GM18526 (cell line): ENCODE data around the gene PSRC1.

Experiments used
- POLR2A ChIP-seq: IDR thresholded peaks from 3 replicates; pipeline ENCODE4 v1.6.1; 2011; ENCODE audit not compliant: insufficient read length; ENCODE audit errors: extremely low read depth

Gene PSRC1

GRCh38 chr1:109300650-109301151 is 17.8 kb upstream of the PSRC1 start:
- TF ChIP-seq POLR2A = no peak

DNA sequence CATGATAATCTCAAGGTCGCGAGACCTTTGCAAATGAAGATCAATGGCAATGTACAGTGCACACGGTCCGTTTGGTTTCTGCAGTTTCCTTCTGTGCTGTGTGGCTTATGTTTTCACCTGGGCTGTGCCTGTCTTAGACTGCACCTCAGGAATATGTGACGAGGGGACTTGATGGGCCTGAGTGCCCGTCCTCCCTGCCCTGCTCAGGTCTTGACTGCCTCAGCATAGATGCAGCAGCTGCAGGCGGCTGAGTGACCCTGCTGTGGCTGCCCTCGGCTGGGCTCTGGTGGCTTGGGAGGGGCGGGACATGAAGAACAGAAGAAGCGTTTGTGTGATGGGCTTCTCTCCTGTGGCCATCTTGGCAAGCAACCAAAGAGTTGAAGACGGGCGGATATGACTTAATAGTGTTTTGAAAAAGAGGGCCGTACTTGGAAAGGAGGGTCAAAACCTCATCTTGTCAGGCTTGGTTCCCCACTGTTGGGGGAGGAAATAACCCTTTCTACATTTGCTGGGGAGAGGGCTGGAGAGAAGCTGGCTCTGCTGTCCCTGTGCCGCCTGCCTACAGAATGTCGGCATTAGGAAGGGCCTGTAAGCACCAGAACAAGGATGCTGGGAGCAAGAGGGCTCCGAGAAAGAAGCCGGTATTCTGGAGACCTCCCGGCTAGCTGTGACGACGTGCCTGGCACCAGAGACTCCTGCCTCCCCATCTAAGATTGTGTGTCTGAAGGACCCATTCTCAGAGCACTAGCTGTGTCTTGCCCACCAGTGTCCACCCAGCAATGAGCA is 16.8 kb upstream of the PSRC1 start:
- TF ChIP-seq POLR2A = no peak

GRCh38 chr1:109298666-109299557 is 16.0 kb upstream of the PSRC1 start:
- no peak for TF ChIP-seq POLR2A

- TF ChIP-seq POLR2A = no peak
Measured at GRCh38 chr1:109296782-109297181, 13.8 kb upstream of the PSRC1 start.

DNA sequence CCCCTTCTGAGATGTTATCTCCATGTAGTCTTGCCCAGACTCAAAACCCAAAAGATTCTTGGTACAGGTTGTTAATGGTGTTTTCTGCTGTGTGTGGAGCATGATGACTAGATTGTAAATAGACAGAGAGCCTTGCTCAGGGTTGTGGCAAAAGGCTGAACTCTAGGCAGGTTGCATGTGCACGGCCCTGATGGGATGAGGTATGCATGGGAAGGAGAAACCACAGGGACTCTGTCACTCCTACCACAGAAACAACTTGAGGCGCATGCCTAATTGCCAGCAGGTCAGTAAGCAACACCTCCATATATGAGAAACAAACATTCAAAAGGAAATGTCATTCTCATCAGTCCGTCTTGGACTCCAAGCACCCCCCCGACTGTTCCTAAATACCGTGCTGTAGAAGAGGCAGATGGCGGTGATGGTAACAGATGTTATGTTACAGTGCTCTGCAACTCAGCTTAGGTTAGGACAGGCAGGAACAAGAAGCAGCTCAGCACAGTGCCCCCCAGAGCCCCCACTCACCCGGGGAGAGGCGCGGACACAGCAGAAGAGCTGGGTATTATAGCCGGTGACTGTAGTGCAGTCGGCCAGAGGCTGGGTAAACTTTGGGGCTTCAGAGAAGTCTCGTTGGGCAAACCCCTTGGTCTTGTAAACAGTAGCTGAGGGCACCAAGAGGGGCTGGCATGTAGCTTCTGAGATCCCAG is 12.9 kb upstream of the PSRC1 start:
- no peak for TF ChIP-seq POLR2A

DNA sequence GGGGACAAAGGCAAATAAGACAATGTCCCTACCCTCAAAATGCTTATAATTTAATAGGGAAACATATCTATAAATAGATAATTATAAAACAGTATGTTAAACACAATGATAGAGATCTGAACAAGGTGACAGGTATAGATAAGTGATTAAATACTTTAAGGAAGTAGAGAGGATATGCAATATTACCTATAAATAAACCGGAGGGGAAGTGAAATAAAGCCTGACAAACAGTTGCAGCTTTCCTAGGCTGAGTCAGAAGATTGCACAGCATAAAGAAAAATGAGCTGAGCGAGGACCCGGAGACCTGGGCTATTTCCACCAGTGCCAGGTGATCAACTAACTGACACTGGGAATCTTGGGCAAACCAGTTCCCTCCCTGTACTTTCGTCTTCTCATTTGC is 11.5 kb upstream of the PSRC1 start:
- TF ChIP-seq POLR2A = no peak

DNA sequence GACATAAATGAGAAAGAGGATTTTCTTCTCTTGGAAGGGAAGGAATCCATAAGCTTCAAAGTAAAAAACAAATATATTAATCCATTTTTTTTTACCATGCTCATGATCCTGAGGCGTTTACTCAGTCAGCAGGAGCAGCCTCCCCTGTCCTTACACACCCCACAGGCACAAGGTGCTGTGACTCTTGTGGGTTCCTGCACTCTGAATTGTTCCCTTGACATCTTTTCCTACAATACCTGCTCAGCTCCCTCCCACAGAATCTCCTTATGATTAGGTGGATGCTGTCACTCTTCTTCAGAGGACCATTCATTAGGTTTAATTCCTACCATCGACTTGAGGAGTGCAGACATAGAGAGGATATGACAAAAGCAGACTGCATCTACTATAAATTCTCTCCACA is 10.1 kb upstream of the PSRC1 start:
- TF ChIP-seq POLR2A = no peak

DNA sequence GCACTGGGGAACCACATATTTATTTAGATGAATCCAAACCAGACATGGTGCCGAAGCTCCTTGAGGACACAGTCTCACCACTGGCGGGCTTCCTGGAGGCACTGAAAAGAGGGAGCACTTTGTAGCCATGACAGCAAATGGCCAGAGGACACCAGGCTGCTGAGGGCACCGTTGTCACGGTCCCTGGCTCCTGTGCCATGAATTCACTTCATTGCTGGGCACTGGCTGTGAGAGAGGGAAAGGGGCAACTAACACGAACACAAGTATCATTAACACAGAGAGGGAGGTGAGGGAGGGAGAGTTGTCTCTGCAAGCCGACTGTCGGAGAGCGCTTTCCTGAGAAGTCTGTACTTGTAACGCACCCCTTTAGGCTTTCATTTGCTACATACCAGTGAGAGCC is 9.4 kb upstream of the PSRC1 start:
- no peak for TF ChIP-seq POLR2A

- no peak for TF ChIP-seq POLR2A
Measured at GRCh38 chr1:109290998-109291397, 8.1 kb upstream of the PSRC1 start.

DNA sequence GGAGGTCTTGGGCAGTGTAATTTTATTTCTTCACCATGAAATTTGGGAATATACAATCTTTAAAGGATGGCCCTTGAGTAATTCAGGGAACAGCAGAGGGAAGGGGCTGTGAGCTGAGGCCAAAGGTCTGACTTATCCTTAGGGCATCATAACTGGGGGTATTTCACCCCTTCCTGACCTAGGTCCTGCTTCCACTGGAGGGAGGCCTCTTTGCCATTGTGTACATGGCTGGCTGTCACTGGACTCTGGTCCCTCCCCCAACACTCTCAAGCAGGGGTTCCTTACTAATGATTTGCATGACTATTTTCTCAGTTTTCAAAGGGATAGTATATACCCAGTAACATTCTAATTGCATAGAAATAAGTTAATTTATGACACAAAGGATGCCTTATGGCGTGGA is 7.2 kb upstream of the PSRC1 start:
- TF ChIP-seq POLR2A = no peak

DNA sequence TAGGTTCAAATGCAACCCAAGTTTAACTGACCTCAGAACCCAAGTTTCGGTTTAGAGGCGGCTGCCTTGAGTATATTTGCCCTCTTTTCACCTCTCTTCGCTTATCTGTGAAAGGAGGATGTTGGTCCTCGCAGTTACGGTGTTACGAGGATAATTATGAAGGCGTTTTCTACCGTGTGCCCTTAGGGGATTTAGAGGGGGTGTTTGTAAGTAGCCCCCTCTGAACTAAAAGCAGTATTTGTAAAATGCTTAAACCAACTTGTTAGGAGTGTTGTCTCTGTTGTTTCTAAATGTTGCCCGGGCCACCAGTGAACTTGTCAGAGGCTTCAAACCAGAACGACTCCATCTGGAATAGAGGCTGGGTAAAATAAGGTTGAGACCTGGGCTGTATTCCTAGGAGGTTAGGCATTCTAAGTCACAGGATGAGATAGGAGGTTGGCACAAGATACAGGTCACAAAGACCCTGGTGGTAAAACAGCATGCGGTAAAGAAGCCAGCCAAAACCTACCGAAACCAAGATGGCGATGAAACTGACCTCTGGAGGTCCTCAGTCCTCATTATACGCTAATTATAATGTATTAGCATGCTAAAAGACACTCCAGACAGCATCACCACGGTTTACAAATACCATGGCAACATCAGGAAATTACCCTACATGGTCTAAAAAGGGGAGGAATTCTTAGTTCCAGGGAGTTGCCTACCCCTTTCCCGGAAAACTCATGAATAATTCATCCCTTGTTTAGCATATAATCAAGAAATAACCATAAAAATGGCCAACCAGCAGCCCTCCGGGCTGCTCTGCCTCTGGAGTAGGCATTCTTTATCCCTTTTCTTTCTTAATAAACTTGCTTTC is 1.0 kb upstream of the PSRC1 start:
- TF ChIP-seq POLR2A = no peak

DNA sequence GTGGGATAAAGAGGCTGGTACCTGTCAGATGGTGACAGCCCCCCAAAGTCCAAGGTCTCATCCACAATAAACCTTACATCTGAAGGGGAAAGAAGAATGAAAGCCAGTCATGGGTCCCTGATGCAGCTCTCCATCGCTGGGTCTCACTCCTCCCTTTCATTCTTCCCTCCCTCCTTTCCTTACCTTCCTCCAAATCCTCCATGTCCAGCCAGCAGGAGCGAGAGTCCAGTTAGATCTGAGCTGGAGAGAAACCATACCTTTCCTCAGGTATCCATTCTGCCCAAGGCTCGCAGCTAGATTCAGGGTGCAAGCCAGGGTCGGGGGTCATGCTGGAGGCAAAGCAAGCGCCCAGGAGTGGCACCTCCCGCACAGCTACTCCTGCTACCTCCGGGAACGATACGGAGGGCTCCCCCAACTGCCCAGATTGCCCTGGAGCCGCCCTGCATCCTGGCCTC is 421 bp downstream of the PSRC1 start:
- no peak for TF ChIP-seq POLR2A

DNA sequence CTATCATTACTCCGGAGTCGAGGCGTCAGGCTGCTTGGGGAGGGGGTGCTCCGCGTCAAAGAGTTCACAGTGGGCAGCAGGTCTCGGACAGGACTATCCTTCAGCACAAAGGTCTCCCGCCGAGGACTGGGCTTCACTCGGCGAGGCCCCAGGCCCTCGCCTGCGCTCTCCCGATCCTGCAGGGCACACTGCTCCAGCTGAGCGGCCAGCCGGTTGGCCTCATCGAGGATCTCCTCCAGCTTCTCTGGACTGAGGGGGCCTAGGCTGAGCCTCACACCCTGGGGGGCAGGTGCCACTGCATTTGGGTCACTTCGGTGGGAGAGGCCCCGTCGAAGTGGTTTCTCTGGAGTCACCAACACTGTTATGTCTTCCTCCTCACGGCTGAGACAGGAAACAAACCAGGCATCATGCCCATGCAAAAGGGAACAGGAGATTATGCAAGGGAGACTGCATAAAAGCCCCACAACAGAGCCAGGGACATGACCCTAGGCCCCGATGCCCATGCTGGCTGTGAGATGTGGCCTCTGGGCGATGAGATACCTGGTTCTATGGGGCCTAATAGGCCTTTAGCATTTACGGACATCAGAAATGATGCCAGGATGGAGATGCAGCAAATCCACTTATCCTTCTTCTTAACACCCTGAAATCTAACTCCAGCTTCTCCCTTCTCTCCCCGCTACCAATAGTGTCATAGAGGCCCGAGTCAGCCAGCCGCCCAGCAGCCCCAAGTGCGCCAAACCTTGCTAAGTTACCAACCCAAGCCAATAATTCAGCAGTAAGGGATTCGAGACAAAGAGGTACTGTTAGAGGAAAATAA is 1.1 kb downstream of the PSRC1 start:
- TF ChIP-seq POLR2A = no peak

DNA sequence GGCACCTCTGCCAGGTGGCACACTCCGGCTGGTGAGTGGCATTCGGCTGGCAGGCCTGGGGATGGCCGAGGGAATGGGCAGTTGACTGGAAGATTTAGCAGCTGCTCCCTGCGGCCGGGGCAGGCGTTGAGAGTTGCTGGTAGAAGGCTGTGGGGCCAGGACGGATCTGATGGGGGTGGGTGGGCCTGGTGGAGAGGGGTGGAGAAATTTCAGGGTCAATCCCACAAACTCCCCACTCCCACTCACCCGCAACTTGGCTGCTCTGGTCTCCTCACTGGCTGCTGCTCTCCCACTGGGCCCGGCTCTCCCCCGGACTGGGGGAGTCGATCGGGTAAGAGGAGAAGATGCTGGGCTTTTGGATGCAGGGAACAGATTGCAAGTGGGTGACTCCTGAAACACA is 2.1 kb downstream of the PSRC1 start:
- no peak for TF ChIP-seq POLR2A

GRCh38 chr1:109279615-109280278 is 3.2 kb downstream of the PSRC1 start:
- TF ChIP-seq POLR2A = no peak
